Stimulated activated naive CD8-positive, alpha-beta T cell treated with anti-CD3 and anti-CD28 coated beads, Interleukin-15, Interleukin-2, amounts not matched to agents 100 ng/mL and 50 ng/mL, for 24 hours (primary cell): ENCODE results near the gene ERVK3-1.

ENCODE experiments used
- H3K27ac Mint-ChIP-seq: one replicate; pipeline ENCODE4 v1.8.0; 2021; ENCODE audit warnings: mild to moderate bottlenecking, mixed read lengths
- H3K27me3 Mint-ChIP-seq: one replicate; pipeline ENCODE4 v1.8.0; 2021; ENCODE audit warnings: mixed read lengths
- H3K36me3 Mint-ChIP-seq: one replicate; pipeline ENCODE4 v1.8.0; 2021; ENCODE audit warnings: low read depth, mixed read lengths
- H3K4me1 Mint-ChIP-seq: one replicate; pipeline ENCODE4 v1.8.0; 2021; ENCODE audit warnings: low read depth, mixed read lengths
- H3K4me3 Mint-ChIP-seq: one replicate; pipeline ENCODE4 v1.8.0; 2021; ENCODE audit warnings: mild to moderate bottlenecking, mixed read lengths
- H3K9me3 Mint-ChIP-seq: one replicate; pipeline ENCODE4 v1.8.0; 2021; ENCODE audit warnings: mixed read lengths

Gene ERVK3-1

GRCh38 chr19:58325311-58326022, 20.3 kb downstream of the ERVK3-1 start:
- no peak overlapping the region for H3K27ac Mint-ChIP-seq
- no peaks in the 10 kb centered on the region for H3K4me1 Mint-ChIP-seq
- H3K4me3 Mint-ChIP-seq: no peak overlapping the region
- H3K36me3 Mint-ChIP-seq: peaks cover 4% of the 10 kb centered on the region
- H3K9me3 Mint-ChIP-seq: no peaks in the 10 kb centered on the region
- H3K27me3 Mint-ChIP-seq: no peaks in the 10 kb centered on the region

GRCh38 chr19:58326501-58326913, 21.3 kb downstream of the ERVK3-1 start:
- Mint-ChIP-seq H3K27me3 (no peaks in the 10 kb centered on the region), H3K36me3 (peaks cover 4% of the 10 kb centered on the region)

GRCh38 chr19:58326914-58327726, 21.9 kb downstream of the ERVK3-1 start, which contains the start of gene ZSCAN22:
ZSCAN22 (plus strand) TSS chr19:58326994; CDS start chr19:58334803, 7,809 bp downstream.
- no peaks in the 10 kb centered on the region for H3K27me3 Mint-ChIP-seq
- H3K27ac Mint-ChIP-seq: no peak within 1 kb of the TSS
- no peak within 1 kb of the TSS for H3K4me3 Mint-ChIP-seq
- no peaks in the 10 kb centered on the region for H3K9me3 Mint-ChIP-seq
- no peaks in the 10 kb centered on the region for H3K4me1 Mint-ChIP-seq
- peaks cover 4% of the 10 kb centered on the region for H3K36me3 Mint-ChIP-seq

More at GRCh38 chr19:58326501-58326913, 21.3 kb downstream of the ERVK3-1 start:
- no peaks in the 10 kb centered on the region for H3K9me3 Mint-ChIP-seq
- H3K4me1 Mint-ChIP-seq: no peaks in the 10 kb centered on the region
- no peak overlapping the region for H3K27ac Mint-ChIP-seq
- no peak overlapping the region for H3K4me3 Mint-ChIP-seq

DNA sequence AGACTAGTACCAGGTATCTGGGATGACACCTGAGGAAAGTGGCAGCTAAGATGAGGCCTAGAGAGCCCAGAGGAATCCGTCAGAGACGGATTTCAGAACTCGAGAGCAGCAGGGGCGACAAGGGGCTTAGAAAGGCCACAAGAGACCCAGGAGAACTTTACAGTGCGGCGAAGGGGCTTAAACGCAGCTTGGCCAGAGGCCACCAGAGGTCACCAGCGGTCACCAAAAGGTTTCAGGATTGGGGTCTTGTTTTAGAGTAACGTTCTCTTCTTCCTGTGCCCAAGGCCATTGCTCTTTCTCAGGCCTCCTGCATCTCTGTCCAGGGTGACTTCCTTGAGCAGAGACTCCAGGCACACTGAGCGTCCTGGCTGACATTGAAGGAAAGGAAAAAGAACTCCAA, 23.8 kb downstream of the ERVK3-1 start:
- Mint-ChIP-seq H3K4me3 (no peak overlapping the region), H3K36me3 (peaks cover 4% of the 10 kb centered on the region), H3K27me3 (no peaks in the 10 kb centered on the region), H3K4me1 (peaks cover 4% of the 10 kb centered on the region), H3K9me3 (no peaks in the 10 kb centered on the region), H3K27ac (no peak overlapping the region)

GRCh38 chr19:58330458-58330857, 25.3 kb downstream of the ERVK3-1 start:
- H3K4me1 Mint-ChIP-seq: peaks cover 4% of the 10 kb centered on the region
- no peak overlapping the region for H3K4me3 Mint-ChIP-seq
- no peaks in the 10 kb centered on the region for H3K9me3 Mint-ChIP-seq
- no peaks in the 10 kb centered on the region for H3K27me3 Mint-ChIP-seq
- peaks cover 12% of the 10 kb centered on the region for H3K36me3 Mint-ChIP-seq
- H3K27ac Mint-ChIP-seq: no peak overlapping the region

- peak overlapping the region; percentile 21 for H3K27ac Mint-ChIP-seq
- H3K27me3 Mint-ChIP-seq: no peaks in the 10 kb centered on the region
- no peaks in the 10 kb centered on the region for H3K9me3 Mint-ChIP-seq
- H3K4me3 Mint-ChIP-seq: no peak overlapping the region
- H3K36me3 Mint-ChIP-seq: peaks cover 12% of the 10 kb centered on the region
- H3K4me1 Mint-ChIP-seq: peaks cover 4% of the 10 kb centered on the region
Observed at GRCh38 chr19:58332697-58333096, 27.5 kb downstream of the ERVK3-1 start.

DNA sequence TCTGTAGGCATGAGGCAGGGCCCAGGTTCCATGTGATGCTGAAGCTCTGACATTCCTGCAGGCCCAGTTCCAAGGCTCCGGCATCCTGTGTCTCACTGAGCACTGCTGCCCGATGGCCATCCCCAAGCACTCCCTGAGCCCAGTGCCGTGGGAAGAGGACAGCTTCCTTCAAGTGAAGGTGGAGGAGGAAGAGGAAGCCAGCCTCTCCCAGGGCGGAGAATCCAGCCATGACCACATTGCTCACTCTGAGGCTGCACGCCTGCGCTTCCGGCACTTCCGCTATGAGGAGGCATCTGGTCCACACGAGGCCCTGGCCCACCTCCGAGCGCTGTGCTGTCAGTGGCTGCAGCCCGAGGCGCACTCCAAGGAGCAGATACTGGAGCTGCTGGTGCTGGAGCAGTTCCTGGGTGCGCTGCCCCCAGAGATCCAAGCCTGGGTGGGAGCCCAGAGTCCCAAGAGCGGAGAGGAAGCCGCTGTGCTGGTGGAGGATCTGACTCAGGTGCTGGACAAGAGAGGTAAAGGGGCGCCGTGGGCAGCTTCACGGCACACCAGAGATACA, 29.6 kb downstream of the ERVK3-1 start:
- no peaks in the 10 kb centered on the region for H3K9me3 Mint-ChIP-seq
- no peaks in the 10 kb centered on the region for H3K27me3 Mint-ChIP-seq
- H3K27ac Mint-ChIP-seq: no peak overlapping the region
- H3K36me3 Mint-ChIP-seq: peaks cover 29% of the 10 kb centered on the region
- H3K4me3 Mint-ChIP-seq: no peak overlapping the region
- H3K4me1 Mint-ChIP-seq: peaks cover 4% of the 10 kb centered on the region

- Mint-ChIP-seq H3K9me3 (no peaks in the 10 kb centered on the region), H3K36me3 (peaks cover 35% of the 10 kb centered on the region), H3K27me3 (no peaks in the 10 kb centered on the region), H3K4me3 (no peak overlapping the region), H3K4me1 (peaks cover 4% of the 10 kb centered on the region), H3K27ac (no peak overlapping the region)
Observed at GRCh38 chr19:58335630-58336029, 30.5 kb downstream of the ERVK3-1 start.

DNA sequence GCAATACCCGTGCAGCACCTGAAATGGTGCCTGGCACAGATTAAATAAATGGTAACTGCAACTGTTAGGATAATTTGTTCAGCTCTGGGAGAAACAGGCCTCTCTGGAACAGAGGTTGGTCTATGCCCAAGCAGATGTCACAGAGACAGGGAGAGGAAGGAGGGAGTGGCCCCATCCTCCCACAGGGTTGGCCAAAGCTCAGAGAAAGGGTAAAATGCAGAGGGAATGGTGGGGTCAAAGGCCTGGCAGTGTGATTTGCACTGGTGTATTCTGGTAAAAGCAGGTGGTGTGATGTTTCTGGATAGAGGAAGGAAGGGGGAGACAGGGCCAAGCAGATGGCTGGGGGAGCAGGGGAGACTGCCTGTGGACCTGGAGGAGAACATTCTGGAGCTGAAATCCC, 31.0 kb downstream of the ERVK3-1 start:
- Mint-ChIP-seq H3K4me1 (peaks cover 4% of the 10 kb centered on the region), H3K9me3 (no peaks in the 10 kb centered on the region), H3K4me3 (no peak overlapping the region), H3K27ac (no peak overlapping the region), H3K36me3 (peaks cover 40% of the 10 kb centered on the region), H3K27me3 (no peaks in the 10 kb centered on the region)

GRCh38 chr19:58336820-58337219, 31.6 kb downstream of the ERVK3-1 start:
- Mint-ChIP-seq H3K4me3 (no peak overlapping the region), H3K27me3 (no peaks in the 10 kb centered on the region), H3K4me1 (peaks cover 4% of the 10 kb centered on the region), H3K9me3 (no peaks in the 10 kb centered on the region), H3K27ac (no peak overlapping the region), H3K36me3 (peaks cover 42% of the 10 kb centered on the region)

GRCh38 chr19:58338336-58338735, 33.2 kb downstream of the ERVK3-1 start:
- no peaks in the 10 kb centered on the region for H3K27me3 Mint-ChIP-seq
- H3K9me3 Mint-ChIP-seq: no peaks in the 10 kb centered on the region
- no peak overlapping the region for H3K27ac Mint-ChIP-seq
- no peak overlapping the region for H3K4me3 Mint-ChIP-seq
- H3K4me1 Mint-ChIP-seq: no peaks in the 10 kb centered on the region
- H3K36me3 Mint-ChIP-seq: peaks cover 44% of the 10 kb centered on the region

GRCh38 chr19:58338825-58339558, 33.8 kb downstream of the ERVK3-1 start:
- Mint-ChIP-seq H3K36me3 (peaks cover 44% of the 10 kb centered on the region), H3K9me3 (no peaks in the 10 kb centered on the region), H3K27me3 (no peaks in the 10 kb centered on the region)

GRCh38 chr19:58345558-58345957, 40.4 kb downstream of the ERVK3-1 start:
- peaks cover 23% of the 10 kb centered on the region for H3K36me3 Mint-ChIP-seq
- peak overlapping the region; percentile 23 for H3K27ac Mint-ChIP-seq
- peak overlapping the region; percentile 95 for H3K4me3 Mint-ChIP-seq
- peaks cover 29% of the 10 kb centered on the region for H3K4me1 Mint-ChIP-seq
- no peaks in the 10 kb centered on the region for H3K27me3 Mint-ChIP-seq
- H3K9me3 Mint-ChIP-seq: no peaks in the 10 kb centered on the region

More at GRCh38 chr19:58338825-58339558, 33.8 kb downstream of the ERVK3-1 start:
- H3K4me1 Mint-ChIP-seq: no peaks in the 10 kb centered on the region
- H3K27ac Mint-ChIP-seq: no peak overlapping the region
- H3K4me3 Mint-ChIP-seq: no peak overlapping the region

DNA sequence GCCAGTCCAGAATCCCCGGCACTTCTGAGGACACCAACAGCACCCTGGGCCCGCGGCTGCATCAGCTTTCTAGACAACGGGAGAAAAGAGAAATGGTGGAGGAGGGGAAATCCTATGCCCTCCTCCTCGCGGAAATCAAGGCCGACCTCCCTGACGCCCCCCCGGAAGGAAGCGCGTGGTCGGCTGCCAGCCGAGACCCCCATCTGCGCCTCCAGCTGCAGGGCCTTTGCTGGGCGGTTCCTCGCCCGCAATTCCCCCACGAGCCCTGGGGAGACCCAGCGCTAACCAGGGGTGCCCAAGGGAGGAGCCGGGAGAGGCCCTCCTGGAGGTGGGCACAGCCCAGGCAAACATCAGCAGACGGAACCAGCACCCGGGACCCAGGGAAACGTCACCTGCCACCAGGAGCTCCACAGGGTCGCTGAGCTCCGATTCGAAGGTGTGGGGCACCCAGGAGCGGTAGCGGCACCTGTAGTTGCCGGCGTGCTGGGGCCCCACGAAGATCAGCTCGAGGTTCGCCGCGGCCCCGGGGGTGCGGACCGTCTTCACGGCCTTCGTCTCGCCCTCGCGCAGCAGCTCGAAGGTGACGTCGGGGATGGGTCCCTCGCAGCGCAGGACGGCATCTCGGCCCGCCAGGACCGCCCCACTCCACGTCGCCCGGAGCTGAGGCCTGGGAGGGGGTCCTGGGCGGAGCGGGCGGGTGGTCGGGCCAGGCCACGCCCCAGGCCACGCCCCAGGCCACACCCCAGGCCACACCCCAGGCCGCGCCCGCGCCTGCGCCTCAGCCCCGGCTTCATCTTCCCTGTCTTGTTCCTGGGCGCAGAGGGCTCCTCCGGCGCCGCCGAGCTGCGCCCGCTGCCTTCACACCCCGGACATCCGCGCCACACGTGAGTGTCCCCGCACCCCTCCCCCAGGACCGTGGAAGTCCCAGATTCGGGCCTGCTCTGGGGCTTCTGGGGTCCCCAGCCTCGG, 42.1 kb downstream of the ERVK3-1 start:
- Mint-ChIP-seq H3K27me3 (no peaks in the 10 kb centered on the region), H3K36me3 (peaks cover 13% of the 10 kb centered on the region), H3K4me1 (peaks cover 29% of the 10 kb centered on the region), H3K27ac (peak overlapping the region; percentile 91), H3K9me3 (no peaks in the 10 kb centered on the region), H3K4me3 (peak overlapping the region; percentile 95)
